ENCODE data around the gene SNX10. TPM values are rescaled to one million over a fixed set of nuclear protein-coding genes. Genes with fewer than 3 reads are reported as not detected.

SNX10 gene
- total and polyA plus RNA-seq, 2 experiments from 2014 or later = 3.3 to 9.3 TPM

DNA sequence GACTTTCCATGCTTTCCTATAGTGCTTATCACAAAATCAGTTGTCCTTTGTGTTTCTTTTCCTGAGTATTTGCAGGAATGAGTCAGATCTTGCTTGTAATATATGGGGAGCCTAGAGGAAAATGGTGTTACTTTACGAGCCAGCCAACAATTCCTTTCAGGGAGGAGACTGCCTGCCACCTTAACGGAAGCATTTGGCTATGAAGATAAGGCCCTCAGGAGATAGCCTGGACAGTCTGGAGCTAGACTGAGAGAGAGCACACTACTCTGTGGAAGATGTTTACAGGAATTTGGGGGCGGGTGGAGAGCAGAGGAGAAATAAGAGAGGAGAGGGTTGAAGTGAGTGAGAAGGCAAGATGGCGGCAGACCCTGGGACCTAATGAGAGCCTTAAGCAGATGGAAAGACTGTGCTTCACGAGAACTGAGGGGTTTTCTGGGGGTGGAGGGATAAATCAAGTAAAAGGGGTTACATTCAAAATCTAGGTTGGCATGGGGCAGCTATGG, 126.3 kb downstream of the SNX10 start:
- TF ChIP-seq, protein P1, sequence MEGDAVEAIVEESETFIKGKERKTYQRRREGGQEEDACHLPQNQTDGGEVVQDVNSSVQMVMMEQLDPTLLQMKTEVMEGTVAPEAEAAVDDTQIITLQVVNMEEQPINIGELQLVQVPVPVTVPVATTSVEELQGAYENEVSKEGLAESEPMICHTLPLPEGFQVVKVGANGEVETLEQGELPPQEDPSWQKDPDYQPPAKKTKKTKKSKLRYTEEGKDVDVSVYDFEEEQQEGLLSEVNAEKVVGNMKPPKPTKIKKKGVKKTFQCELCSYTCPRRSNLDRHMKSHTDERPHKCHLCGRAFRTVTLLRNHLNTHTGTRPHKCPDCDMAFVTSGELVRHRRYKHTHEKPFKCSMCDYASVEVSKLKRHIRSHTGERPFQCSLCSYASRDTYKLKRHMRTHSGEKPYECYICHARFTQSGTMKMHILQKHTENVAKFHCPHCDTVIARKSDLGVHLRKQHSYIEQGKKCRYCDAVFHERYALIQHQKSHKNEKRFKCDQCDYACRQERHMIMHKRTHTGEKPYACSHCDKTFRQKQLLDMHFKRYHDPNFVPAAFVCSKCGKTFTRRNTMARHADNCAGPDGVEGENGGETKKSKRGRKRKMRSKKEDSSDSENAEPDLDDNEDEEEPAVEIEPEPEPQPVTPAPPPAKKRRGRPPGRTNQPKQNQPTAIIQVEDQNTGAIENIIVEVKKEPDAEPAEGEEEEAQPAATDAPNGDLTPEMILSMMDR (IDR thresholded peaks at IDR 0.05; ENCODE audit: low read depth, low read length) = no peak
- DNase-seq (ENCODE audit: low read depth in 1 of 2, low spot score in 1 of 2) = peak in 1 of 2 donors; percentile 16
- H3K27me3 ChIP-seq = no peaks in the 10 kb centered on the region
- no peaks in the 10 kb centered on the region for H3K9me3 ChIP-seq (ENCODE audit: low read depth)
- no peaks in the 10 kb centered on the region for H3K36me3 ChIP-seq
- H3K4me1 ChIP-seq (ENCODE audit: low read depth) = peaks cover 17% of the 10 kb centered on the region
- H3K27ac ChIP-seq = no peak overlapping the region
- no peak overlapping the region for H3K4me3 ChIP-seq

DNA sequence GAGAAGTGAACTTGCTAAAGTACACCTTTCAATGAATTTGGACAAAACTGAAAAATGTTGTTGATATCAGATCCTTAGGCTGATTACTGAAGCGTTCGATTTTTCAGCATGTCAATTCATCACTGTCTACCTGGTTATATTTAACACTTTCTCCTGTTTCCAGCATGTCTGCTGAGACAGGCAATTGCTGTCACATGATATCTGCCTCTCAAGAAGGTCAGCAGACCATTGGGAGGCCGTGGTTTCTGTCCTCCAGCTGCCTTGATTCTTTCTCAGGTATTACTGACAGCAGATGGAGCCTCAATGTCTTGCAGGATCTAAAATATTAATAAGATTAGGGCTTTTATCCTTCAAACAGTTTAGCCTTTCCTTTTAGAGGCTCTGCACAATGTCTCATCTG, 127.5 kb downstream of the SNX10 start:
- Histone ChIP-seq H3K27ac (no peak overlapping the region), H3K36me3 (no peaks in the 10 kb centered on the region), H3K4me1 (ENCODE audit: low read depth) (peaks cover 20% of the 10 kb centered on the region), H3K4me3 (no peak overlapping the region), H3K27me3 (no peaks in the 10 kb centered on the region), H3K9me3 (ENCODE audit: low read depth) (no peaks in the 10 kb centered on the region)
- TF ChIP-seq, protein P1 (IDR thresholded peaks at IDR 0.05; ENCODE audit: low read depth, low read length) = no peak
- DNase-seq (ENCODE audit: low read depth in 1 of 2, low spot score in 1 of 2) = no peak

DNA sequence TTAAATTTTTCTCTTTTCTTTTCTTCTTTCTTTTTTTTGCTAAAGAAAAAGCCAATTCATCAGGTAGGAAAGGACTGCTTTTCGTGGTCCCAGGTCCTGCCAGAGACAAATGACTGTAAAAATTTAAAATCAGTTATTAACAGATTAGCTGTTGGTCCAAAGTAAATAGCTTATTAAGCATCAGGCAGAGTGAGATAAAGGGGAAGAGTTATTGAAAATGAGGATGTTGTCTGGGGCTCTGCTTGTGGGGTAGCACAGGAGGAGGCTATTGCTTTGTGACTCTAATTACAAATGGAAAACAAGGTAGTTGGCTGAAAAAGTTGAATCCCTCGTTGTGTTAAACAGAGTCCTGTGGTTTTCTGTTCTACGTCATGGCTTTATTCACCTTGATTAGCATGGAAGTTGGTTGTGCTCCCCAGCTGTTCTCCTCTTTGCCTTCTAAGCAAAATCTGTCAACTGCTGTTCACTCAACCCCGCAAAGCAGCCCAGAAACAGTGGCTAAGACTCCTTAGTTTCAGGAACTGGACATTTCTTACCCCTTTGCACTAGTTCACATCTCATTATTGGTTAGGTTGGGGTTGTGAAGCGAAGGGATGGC, 128.9 kb downstream of the SNX10 start:
- no peak overlapping the region for H3K4me3 ChIP-seq
- DNase-seq (ENCODE audit: low read depth in 1 of 2, low spot score in 1 of 2) = no peak

DNA sequence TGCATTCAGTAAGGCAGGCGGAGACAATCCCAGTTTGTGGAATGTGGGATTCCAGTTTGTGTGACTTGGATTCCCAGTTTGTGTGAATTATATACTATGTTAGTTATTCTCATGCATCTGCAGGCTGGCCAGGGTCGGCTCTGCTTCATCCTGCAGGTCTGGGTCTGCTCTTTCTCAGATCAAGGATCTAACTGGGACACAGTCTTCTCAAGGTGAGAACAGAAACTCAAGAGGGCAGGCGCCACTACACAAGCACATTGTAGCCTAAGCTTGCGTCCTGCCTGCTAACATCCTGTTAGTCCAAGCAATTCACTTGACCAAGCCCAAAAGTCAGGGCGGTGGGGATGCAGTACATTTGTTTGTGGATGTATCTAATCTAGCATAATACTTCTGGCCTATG, 131.1 kb downstream of the SNX10 start:
- Histone ChIP-seq H3K36me3 (no peaks in the 10 kb centered on the region), H3K27me3 (no peaks in the 10 kb centered on the region)
- TF ChIP-seq, protein P1 (IDR thresholded peaks at IDR 0.05; ENCODE audit: low read depth, low read length) = no peak

More for the DNA sequence above, 128.9 kb downstream of the SNX10 start:
- TF ChIP-seq, protein P1 (IDR thresholded peaks at IDR 0.05; ENCODE audit: low read depth, low read length) = no peak
- H3K27me3 ChIP-seq = no peaks in the 10 kb centered on the region
- H3K4me1 ChIP-seq (ENCODE audit: low read depth) = peaks cover 20% of the 10 kb centered on the region
- H3K36me3 ChIP-seq = no peaks in the 10 kb centered on the region
- H3K27ac ChIP-seq = no peak overlapping the region
- H3K9me3 ChIP-seq (ENCODE audit: low read depth) = no peaks in the 10 kb centered on the region

DNA sequence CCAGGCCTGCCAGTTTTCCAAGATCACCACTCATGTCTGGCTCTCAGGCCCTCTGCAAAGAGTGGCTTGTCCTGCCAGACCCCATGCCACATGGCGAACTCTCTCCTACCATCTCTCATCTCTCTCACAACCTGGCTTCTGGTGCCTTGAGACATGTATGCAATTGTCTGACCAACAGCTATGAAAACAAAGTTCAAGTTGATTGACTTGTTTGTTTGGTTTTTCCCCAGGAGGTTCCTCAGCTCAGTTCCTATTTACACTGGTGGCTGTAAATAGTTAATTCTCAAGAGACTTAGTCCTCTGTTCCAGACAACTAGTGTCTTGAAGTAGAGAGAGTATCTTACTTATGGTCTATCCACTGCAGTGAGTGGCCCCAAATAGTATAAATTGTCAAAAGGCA, 131.8 kb downstream of the SNX10 start:
- no peak overlapping the region for H3K27ac ChIP-seq
- H3K9me3 ChIP-seq (ENCODE audit: low read depth) = no peaks in the 10 kb centered on the region
- TF ChIP-seq, protein P1 (IDR thresholded peaks at IDR 0.05; ENCODE audit: low read depth, low read length) = no peak
- no peaks in the 10 kb centered on the region for H3K36me3 ChIP-seq
- peaks cover 13% of the 10 kb centered on the region for H3K4me1 ChIP-seq (ENCODE audit: low read depth)
- no peak for DNase-seq (ENCODE audit: low read depth in 1 of 2, low spot score in 1 of 2)
- H3K4me3 ChIP-seq = no peak overlapping the region
- no peaks in the 10 kb centered on the region for H3K27me3 ChIP-seq

More for the DNA sequence above, 131.1 kb downstream of the SNX10 start:
- H3K4me3 ChIP-seq = no peak overlapping the region
- no peak overlapping the region for H3K27ac ChIP-seq
- H3K4me1 ChIP-seq (ENCODE audit: low read depth) = peaks cover 19% of the 10 kb centered on the region
- no peaks in the 10 kb centered on the region for H3K9me3 ChIP-seq (ENCODE audit: low read depth)
- DNase-seq (ENCODE audit: low read depth in 1 of 2, low spot score in 1 of 2) = peak in 1 of 2 donors; percentile 63

Other genes with a start within 250 kb of the SNX10 start
- gene NFE2L3, start 139.7 kb upstream of the SNX10 start, total RNA-seq = 2.1 TPM in 2 replicates
- gene NFE2L3, start 139.7 kb upstream of the SNX10 start, polyA plus RNA-seq = 2.1 and 3.8 TPM in 2 replicates
- 247 and 450 TPM in 2 replicates for gene HNRNPA2B1, start 91.1 kb upstream of the SNX10 start, total RNA-seq
- 880 and 1,016 TPM in 2 replicates for gene HNRNPA2B1, start 91.1 kb upstream of the SNX10 start, polyA plus RNA-seq
- gene CBX3, start 90.1 kb upstream of the SNX10 start, total RNA-seq = 188 and 223 TPM in 2 replicates
- gene CBX3, start 90.1 kb upstream of the SNX10 start, polyA plus RNA-seq = 213 and 266 TPM in 2 replicates